Thoracic aorta (tissue), 2 donors: Measurements from ENCODE around the gene SLC38A8. TPM values are rescaled to one million over a fixed set of nuclear protein-coding genes. Genes with fewer than 3 reads are reported as not detected.

Experiments used
- ATAC-seq: fragments of 150-250 bp; one replicate; pipeline ENCODE4 v1.8.0; 2017; ENCODE audit warnings: low read depth; ENCODE audit not compliant: insufficient number of reproducible peaks, low FRiP score
- DNase-seq: peaks from one replicate; pipeline ENCODE4 v3.0.0-alpha.2; 2020; ENCODE audit warnings: low spot score
- H3K27ac ChIP-seq, 2 donors: fragments of 200-600 bp; sonication (generic); 1 replicate in 1 of 2; 2 replicates in 1 of 2; pipeline ENCODE4 v1.5.1; 2016; ENCODE audit warnings: mild to moderate bottlenecking in 2 of 2, moderate library complexity in 2 of 2
- H3K27me3 ChIP-seq: fragments of 200-600 bp; sonication (generic); replicated peaks from 2 replicates; pipeline ENCODE4 v1.6.0; 2016; ENCODE audit warnings: mild to moderate bottlenecking; ENCODE audit not compliant: insufficient read depth
- H3K36me3 ChIP-seq: fragments of 200-600 bp; sonication (generic); one replicate; pipeline ENCODE4 v1.5.1; 2016
- H3K4me1 ChIP-seq, 2 donors: fragments of 200-600 bp; sonication (generic); 1 replicate in 1 of 2; 2 replicates in 1 of 2; pipeline versions ENCODE4 v1.5.1 to v1.6.0; 2016; ENCODE audit warnings: low read depth in 2 of 2, mild to moderate bottlenecking in 1 of 2; ENCODE audit not compliant: control insufficient read depth in 1 of 2
- H3K4me3 ChIP-seq: fragments of 200-600 bp; sonication (generic); 2 replicates; pipeline ENCODE4 v1.5.1; 2016; ENCODE audit warnings: mild to moderate bottlenecking
- H3K9me3 ChIP-seq: fragments of 200-600 bp; sonication (generic); 2 replicates; pipeline ENCODE4 v1.5.1; 2016
- CTCF ChIP-seq: fragments of 200-600 bp; sonication (generic); IDR thresholded peaks from one replicate; pipeline ENCODE4 v1.5.1; 2019; ENCODE audit warnings: antibody characterized with exemption
- total RNA-seq, 2 donors: library from RNA; depleted of rRNA; stranded (reverse); fragments of >200 nt; gene quantifications; one replicate each; pipeline versions ENCODE4 v1.1.0 to v1.2.3, GENCODE V29; 2016

Gene SLC38A8
- total RNA-seq, 2 donors from 2014 or later = not detected

DNA sequence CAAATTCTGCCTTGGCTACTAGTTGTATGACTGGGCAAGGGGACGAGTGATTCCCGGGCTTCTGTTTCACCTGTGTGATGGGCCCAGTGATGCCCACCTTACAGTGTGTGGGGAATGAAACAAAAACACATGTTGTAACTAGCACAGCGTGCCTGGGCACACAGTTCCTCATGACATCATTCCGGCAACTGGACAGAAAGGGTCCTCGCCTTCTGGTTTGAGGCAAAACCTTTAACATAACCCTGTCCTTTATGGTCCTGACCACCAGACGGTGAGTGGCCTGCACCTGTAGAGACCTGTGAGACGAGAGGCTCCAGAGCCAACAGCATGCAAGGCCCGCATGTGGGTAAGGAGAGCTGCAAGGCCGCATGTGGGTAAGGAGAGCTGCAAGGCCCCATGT lies 7.7 kb upstream of the SLC38A8 start:
- no peak overlapping the region for H3K27ac ChIP-seq
- no peak overlapping the region for H3K4me3 ChIP-seq
- H3K27me3 ChIP-seq = no peaks in the 10 kb centered on the region
- ATAC-seq (no peak), DNase-seq (no peak)
- H3K9me3 ChIP-seq = no peaks in the 10 kb centered on the region
- H3K36me3 ChIP-seq = peaks cover 24% of the 10 kb centered on the region
- no peaks in the 10 kb centered on the region for H3K4me1 ChIP-seq
- no peak for TF ChIP-seq CTCF

GRCh38 chr16:84049403-84050060 lies 6.9 kb upstream of the SLC38A8 start:
- Histone ChIP-seq H3K4me3 (no peak overlapping the region), H3K9me3 (no peaks in the 10 kb centered on the region), H3K27ac (no peak overlapping the region), H3K4me1 (no peaks in the 10 kb centered on the region), H3K27me3 (no peaks in the 10 kb centered on the region), H3K36me3 (peaks cover 16% of the 10 kb centered on the region)
- DNase-seq (no peak), ATAC-seq (no peak)
- no peak for TF ChIP-seq CTCF

- peaks cover 10% of the 10 kb centered on the region for H3K36me3 ChIP-seq
- no peak overlapping the region for H3K27ac ChIP-seq
- H3K27me3 ChIP-seq = no peaks in the 10 kb centered on the region
- ATAC-seq = no peak
- no peak for DNase-seq
- H3K4me3 ChIP-seq = no peak overlapping the region
- no peak for TF ChIP-seq CTCF
- no peaks in the 10 kb centered on the region for H3K4me1 ChIP-seq
- H3K9me3 ChIP-seq = no peaks in the 10 kb centered on the region
Measured at GRCh38 chr16:84048871-84049270, 6.3 kb upstream of the SLC38A8 start.

DNA sequence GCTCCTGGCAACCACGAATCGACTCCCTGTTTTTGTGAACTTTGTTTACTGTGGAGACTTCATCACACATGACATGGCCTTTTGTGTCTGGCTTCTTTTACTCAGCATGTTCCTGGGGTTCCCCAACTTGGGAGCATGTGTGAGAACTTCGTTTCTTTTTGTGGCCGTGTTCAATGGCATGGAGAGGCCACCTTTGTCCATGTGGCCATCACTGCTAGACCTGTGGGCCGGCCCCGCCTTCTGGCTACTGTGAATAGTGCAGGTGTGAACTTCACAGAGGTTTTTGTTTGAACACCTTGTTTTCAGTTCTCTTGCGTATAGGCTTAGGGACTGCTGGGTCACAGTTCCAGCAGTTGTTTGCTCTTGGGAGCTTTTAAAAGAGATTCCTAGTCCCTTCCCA lies 5.7 kb upstream of the SLC38A8 start:
- Histone ChIP-seq H3K4me1 (no peaks in the 10 kb centered on the region), H3K27ac (no peak overlapping the region), H3K4me3 (no peak overlapping the region), H3K27me3 (no peaks in the 10 kb centered on the region), H3K36me3 (peaks cover 7% of the 10 kb centered on the region), H3K9me3 (no peaks in the 10 kb centered on the region)
- ATAC-seq (no peak), DNase-seq (no peak)
- TF ChIP-seq CTCF = no peak

DNA sequence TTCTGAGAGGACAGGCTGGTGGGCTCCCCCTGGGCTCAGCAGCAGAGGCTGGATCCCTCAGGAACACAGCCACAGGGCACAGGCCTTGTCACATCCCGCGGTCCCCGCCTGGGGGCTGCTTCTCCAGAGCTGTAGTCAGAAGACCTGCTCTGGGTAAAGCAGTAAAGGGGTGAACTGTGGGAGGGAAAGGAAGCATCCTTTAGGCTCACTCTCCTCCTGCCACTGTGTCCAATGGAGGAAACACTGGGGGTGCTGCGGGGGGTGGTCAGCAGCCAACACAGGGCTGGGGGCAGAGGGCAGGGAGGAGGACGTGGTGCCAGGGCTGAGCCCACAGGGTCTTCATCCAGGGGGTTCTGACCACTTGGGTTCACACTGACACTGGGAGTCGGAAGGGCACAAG lies 5.0 kb upstream of the SLC38A8 start:
- H3K4me1 ChIP-seq = no peaks in the 10 kb centered on the region
- H3K36me3 ChIP-seq = peaks cover 5% of the 10 kb centered on the region
- H3K9me3 ChIP-seq = no peaks in the 10 kb centered on the region
- no peak for DNase-seq
- TF ChIP-seq CTCF = no peak
- no peak overlapping the region for H3K4me3 ChIP-seq
- no peak overlapping the region for H3K27ac ChIP-seq
- no peaks in the 10 kb centered on the region for H3K27me3 ChIP-seq
- ATAC-seq = no peak
